ENCODE data around the gene SLFN5.

DNA sequence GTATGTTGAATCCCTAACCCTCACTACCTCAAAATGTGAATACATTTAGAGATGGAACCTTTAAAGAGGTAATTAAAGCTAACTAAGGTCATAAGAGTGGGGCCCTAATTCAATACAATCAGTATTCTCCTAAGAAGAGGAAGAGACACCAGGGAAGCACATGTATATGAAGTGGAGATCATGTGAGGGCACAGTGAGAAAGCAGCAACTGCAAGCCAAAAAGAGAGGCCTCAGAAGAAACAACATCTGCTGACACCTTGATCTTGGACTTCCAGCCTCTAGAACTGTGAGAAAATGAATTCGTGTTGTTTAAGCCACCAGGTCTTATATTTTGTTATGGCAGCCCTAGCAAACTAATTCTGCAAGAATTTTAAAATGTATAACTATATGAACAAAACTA lies 13.2 kb upstream of the SLFN5 start:
- no peak for TF ChIP-seq POLR2AphosphoS5 (IDR thresholded peaks at IDR 0.05; ENCODE audit: low read depth, low read length)
- TF ChIP-seq POLR2A (IDR thresholded peaks at IDR 0.05; ENCODE audit: low read depth, low read length) = no peak
- TF ChIP-seq TAF1 (IDR thresholded peaks at IDR 0.05; ENCODE audit: low read depth, low read length) = no peak
